ENCODE measurements around the gene RIMBP2.

DNA sequence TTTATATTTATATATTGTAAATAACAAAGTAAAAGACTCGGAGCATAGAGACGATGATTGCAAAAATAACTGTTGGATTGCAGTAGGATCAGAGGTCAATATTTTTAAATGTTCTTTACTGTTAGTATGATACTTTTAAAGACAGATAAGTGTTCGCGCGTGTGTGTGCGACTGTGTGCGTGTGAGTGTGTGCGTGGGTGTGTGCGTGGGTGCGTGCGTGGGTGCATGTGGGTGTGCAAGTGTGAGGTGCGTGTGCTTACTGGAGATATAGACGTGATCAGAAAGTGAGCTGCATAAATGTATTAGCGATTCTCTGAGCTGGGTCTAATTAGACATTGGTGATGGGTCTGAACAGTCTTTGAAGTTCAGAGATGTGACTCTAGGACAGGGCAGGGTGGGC is 142.9 kb downstream of the RIMBP2 start:
- TF ChIP-seq POLR2AphosphoS5 (IDR thresholded peaks at IDR 0.05): no peak
- TF ChIP-seq, protein P1, sequence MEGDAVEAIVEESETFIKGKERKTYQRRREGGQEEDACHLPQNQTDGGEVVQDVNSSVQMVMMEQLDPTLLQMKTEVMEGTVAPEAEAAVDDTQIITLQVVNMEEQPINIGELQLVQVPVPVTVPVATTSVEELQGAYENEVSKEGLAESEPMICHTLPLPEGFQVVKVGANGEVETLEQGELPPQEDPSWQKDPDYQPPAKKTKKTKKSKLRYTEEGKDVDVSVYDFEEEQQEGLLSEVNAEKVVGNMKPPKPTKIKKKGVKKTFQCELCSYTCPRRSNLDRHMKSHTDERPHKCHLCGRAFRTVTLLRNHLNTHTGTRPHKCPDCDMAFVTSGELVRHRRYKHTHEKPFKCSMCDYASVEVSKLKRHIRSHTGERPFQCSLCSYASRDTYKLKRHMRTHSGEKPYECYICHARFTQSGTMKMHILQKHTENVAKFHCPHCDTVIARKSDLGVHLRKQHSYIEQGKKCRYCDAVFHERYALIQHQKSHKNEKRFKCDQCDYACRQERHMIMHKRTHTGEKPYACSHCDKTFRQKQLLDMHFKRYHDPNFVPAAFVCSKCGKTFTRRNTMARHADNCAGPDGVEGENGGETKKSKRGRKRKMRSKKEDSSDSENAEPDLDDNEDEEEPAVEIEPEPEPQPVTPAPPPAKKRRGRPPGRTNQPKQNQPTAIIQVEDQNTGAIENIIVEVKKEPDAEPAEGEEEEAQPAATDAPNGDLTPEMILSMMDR (IDR thresholded peaks at IDR 0.05): no peak
